WTC11 (cell line): ENCODE measurements around the gene TXNDC5. TPM values are rescaled to one million over a fixed set of nuclear protein-coding genes. Genes with fewer than 3 reads are reported as not detected.

ENCODE experiments used
- ATAC-seq: fragments of 200-7000 bp; cut with Tn5 transposase; 2 replicates; pipeline ENCODE4 v1.10.0; 2021; ENCODE audit warnings: mild to moderate bottlenecking, moderate library complexity
- CTCF ChIA-PET: fragments of 300-600 bp; sonication (Branson Sonifier 250); formaldehyde crosslinking; loops from one replicate; lab custom pipeline; 2021; ENCODE audit warnings: antibody characterized with exemption; lab: Charles Lee
- POLR2A ChIA-PET: fragments of 350-600 bp; sonication (Branson Sonifier 250); formaldehyde crosslinking; loops from one replicate; lab custom pipeline; 2021; ENCODE audit warnings: antibody characterized with exemption; lab: Charles Lee
- DNase-seq: peaks from one replicate; pipeline ENCODE4 v3.0.0; 2021; ENCODE audit warnings: low spot score
- H3K27ac Mint-ChIP-seq: 2 replicates; pipeline ENCODE4 v1.8.0; 2021; ENCODE audit warnings: mixed read lengths
- H3K27me3 Mint-ChIP-seq: 2 replicates; pipeline ENCODE4 v1.8.0; 2021; ENCODE audit warnings: low read depth, mild to moderate bottlenecking, moderate library complexity, mixed read lengths
- H3K36me3 Mint-ChIP-seq: 2 replicates; pipeline ENCODE4 v1.8.0; 2021; ENCODE audit warnings: mixed read lengths
- H3K4me1 Mint-ChIP-seq: 2 replicates; pipeline ENCODE4 v1.8.0; 2022; ENCODE audit warnings: mixed read lengths
- H3K4me3 Mint-ChIP-seq: 2 replicates; pipeline ENCODE4 v1.8.0; 2021; ENCODE audit warnings: mild to moderate bottlenecking, moderate library complexity, mixed read lengths
- H3K9me3 Mint-ChIP-seq: 2 replicates; pipeline ENCODE4 v1.8.0; 2021; ENCODE audit warnings: mixed read lengths
- ETV6 ChIP-seq: sonication (generic); formaldehyde crosslinking; IDR thresholded peaks from 2 replicates; pipeline ENCODE4 v1.8.1; 2022; ENCODE audit warnings: mild to moderate bottlenecking, missing genetic modification reagents
- FOXP1 ChIP-seq: sonication (generic); formaldehyde crosslinking; IDR thresholded peaks from 2 replicates; pipeline ENCODE4 v1.8.0; 2022; ENCODE audit warnings: missing genetic modification reagents, mild to moderate bottlenecking, moderate library complexity, borderline replicate concordance
- MXD4 ChIP-seq: fragments of 250-450 bp; sonication (Bioruptor Pico); IDR thresholded peaks from 2 replicates; pipeline ENCODE4 v1.8.0; 2021; ENCODE audit warnings: mild to moderate bottlenecking, moderate library complexity, borderline replicate concordance
- ZNF121 ChIP-seq: sonication (generic); formaldehyde crosslinking; IDR thresholded peaks from 2 replicates; pipeline ENCODE4 v1.8.0; 2023; ENCODE audit warnings: missing genetic modification reagents
- total RNA-seq: library from RNA; stranded (reverse); gene quantifications from 3 replicates; pipeline ENCODE4 v1.2.3, GENCODE V29; 2021
- TF ChIP-seq, protein P1 (sequence below): sonication (generic); formaldehyde crosslinking; IDR thresholded peaks from 2 replicates; pipeline ENCODE4 v1.8.1; 2023; ENCODE audit warnings: mild to moderate bottlenecking, missing genetic modification reagents
- TF ChIP-seq, protein P2 (sequence below): sonication (generic); formaldehyde crosslinking; IDR thresholded peaks from 2 replicates; pipeline ENCODE4 v1.8.0; 2022; ENCODE audit warnings: mild to moderate bottlenecking, missing genetic modification reagents
- TF ChIP-seq, protein P3 (sequence below): fragments of 250-450 bp; sonication (Bioruptor Pico); IDR thresholded peaks from 2 replicates; pipeline ENCODE4 v1.9.0; 2021; ENCODE audit warnings: mild to moderate bottlenecking, borderline replicate concordance
- TF ChIP-seq, protein P4 (sequence below): sonication (generic); formaldehyde crosslinking; IDR thresholded peaks from 2 replicates; pipeline ENCODE4 v1.8.1; 2022; ENCODE audit warnings: low read depth, missing genetic modification reagents, borderline replicate concordance
- TF ChIP-seq, protein P5 (sequence below): sonication (generic); formaldehyde crosslinking; IDR thresholded peaks from 2 replicates; pipeline ENCODE4 v1.8.1; 2023; ENCODE audit warnings: mild to moderate bottlenecking, moderate library complexity, missing genetic modification reagents
- TF ChIP-seq, protein P6 (sequence below): sonication (generic); formaldehyde crosslinking; IDR thresholded peaks from 2 replicates; pipeline ENCODE4 v1.8.0; 2023; ENCODE audit warnings: mild to moderate bottlenecking, missing genetic modification reagents
- TF ChIP-seq, protein P7 (sequence below): sonication (generic); formaldehyde crosslinking; IDR thresholded peaks from 2 replicates; pipeline ENCODE4 v1.8.0; 2022; ENCODE audit warnings: missing genetic modification reagents

The TXNDC5 gene
- total RNA-seq, 1 experiment from 2014 or later: 141 TPM

DNA sequence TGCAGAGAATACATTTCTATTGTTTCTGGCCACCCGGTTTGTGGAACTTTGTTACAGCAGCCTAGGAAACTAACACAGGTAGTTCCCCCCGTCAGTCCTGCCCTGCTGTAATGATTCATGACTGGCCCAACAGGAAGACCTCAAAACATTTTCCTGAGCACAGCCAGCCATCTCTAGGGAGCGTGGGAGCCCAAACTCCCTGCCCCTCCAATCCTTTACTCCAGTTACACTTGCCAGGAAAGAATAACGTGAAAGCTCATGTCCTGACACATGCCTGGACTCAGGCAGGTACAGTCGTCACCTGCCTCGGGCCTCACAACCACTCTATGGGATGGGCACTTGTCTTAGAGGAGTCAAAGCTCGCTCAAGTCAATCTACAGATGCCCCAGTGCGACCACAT is 8.4 kb downstream of the TXNDC5 start:
- H3K27me3 Mint-ChIP-seq: no peaks in the 10 kb centered on the region
- no peak overlapping the region for H3K4me3 Mint-ChIP-seq
- TF ChIP-seq, protein P1, sequence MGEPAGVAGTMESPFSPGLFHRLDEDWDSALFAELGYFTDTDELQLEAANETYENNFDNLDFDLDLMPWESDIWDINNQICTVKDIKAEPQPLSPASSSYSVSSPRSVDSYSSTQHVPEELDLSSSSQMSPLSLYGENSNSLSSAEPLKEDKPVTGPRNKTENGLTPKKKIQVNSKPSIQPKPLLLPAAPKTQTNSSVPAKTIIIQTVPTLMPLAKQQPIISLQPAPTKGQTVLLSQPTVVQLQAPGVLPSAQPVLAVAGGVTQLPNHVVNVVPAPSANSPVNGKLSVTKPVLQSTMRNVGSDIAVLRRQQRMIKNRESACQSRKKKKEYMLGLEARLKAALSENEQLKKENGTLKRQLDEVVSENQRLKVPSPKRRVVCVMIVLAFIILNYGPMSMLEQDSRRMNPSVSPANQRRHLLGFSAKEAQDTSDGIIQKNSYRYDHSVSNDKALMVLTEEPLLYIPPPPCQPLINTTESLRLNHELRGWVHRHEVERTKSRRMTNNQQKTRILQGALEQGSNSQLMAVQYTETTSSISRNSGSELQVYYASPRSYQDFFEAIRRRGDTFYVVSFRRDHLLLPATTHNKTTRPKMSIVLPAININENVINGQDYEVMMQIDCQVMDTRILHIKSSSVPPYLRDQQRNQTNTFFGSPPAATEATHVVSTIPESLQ (CRISPR knock-in tag): no peak
- TF ChIP-seq, protein P2, sequence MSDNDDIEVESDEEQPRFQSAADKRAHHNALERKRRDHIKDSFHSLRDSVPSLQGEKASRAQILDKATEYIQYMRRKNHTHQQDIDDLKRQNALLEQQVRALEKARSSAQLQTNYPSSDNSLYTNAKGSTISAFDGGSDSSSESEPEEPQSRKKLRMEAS: no peak
- no peak for TF ChIP-seq FOXP1 (CRISPR knock-in tag)
- no peak for TF ChIP-seq MXD4 (CRISPR knock-in tag)
- TF ChIP-seq, protein P3, sequence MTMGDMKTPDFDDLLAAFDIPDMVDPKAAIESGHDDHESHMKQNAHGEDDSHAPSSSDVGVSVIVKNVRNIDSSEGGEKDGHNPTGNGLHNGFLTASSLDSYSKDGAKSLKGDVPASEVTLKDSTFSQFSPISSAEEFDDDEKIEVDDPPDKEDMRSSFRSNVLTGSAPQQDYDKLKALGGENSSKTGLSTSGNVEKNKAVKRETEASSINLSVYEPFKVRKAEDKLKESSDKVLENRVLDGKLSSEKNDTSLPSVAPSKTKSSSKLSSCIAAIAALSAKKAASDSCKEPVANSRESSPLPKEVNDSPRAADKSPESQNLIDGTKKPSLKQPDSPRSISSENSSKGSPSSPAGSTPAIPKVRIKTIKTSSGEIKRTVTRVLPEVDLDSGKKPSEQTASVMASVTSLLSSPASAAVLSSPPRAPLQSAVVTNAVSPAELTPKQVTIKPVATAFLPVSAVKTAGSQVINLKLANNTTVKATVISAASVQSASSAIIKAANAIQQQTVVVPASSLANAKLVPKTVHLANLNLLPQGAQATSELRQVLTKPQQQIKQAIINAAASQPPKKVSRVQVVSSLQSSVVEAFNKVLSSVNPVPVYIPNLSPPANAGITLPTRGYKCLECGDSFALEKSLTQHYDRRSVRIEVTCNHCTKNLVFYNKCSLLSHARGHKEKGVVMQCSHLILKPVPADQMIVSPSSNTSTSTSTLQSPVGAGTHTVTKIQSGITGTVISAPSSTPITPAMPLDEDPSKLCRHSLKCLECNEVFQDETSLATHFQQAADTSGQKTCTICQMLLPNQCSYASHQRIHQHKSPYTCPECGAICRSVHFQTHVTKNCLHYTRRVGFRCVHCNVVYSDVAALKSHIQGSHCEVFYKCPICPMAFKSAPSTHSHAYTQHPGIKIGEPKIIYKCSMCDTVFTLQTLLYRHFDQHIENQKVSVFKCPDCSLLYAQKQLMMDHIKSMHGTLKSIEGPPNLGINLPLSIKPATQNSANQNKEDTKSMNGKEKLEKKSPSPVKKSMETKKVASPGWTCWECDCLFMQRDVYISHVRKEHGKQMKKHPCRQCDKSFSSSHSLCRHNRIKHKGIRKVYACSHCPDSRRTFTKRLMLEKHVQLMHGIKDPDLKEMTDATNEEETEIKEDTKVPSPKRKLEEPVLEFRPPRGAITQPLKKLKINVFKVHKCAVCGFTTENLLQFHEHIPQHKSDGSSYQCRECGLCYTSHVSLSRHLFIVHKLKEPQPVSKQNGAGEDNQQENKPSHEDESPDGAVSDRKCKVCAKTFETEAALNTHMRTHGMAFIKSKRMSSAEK (CRISPR knock-in tag): no peak
- no peak for TF ChIP-seq ZNF121 (CRISPR knock-in tag)
- TF ChIP-seq, protein P4, sequence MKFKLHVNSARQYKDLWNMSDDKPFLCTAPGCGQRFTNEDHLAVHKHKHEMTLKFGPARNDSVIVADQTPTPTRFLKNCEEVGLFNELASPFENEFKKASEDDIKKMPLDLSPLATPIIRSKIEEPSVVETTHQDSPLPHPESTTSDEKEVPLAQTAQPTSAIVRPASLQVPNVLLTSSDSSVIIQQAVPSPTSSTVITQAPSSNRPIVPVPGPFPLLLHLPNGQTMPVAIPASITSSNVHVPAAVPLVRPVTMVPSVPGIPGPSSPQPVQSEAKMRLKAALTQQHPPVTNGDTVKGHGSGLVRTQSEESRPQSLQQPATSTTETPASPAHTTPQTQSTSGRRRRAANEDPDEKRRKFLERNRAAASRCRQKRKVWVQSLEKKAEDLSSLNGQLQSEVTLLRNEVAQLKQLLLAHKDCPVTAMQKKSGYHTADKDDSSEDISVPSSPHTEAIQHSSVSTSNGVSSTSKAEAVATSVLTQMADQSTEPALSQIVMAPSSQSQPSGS (CRISPR knock-in tag): no peak
- TF ChIP-seq, protein P5, sequence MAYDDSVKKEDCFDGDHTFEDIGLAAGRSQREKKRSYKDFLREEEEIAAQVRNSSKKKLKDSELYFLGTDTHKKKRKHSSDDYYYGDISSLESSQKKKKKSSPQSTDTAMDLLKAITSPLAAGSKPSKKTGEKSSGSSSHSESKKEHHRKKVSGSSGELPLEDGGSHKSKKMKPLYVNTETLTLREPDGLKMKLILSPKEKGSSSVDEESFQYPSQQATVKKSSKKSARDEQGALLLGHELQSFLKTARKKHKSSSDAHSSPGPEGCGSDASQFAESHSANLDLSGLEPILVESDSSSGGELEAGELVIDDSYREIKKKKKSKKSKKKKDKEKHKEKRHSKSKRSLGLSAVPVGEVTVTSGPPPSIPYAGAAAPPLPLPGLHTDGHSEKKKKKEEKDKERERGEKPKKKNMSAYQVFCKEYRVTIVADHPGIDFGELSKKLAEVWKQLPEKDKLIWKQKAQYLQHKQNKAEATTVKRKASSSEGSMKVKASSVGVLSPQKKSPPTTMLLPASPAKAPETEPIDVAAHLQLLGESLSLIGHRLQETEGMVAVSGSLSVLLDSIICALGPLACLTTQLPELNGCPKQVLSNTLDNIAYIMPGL (CRISPR knock-in tag): no peak
- TF ChIP-seq, protein P6, sequence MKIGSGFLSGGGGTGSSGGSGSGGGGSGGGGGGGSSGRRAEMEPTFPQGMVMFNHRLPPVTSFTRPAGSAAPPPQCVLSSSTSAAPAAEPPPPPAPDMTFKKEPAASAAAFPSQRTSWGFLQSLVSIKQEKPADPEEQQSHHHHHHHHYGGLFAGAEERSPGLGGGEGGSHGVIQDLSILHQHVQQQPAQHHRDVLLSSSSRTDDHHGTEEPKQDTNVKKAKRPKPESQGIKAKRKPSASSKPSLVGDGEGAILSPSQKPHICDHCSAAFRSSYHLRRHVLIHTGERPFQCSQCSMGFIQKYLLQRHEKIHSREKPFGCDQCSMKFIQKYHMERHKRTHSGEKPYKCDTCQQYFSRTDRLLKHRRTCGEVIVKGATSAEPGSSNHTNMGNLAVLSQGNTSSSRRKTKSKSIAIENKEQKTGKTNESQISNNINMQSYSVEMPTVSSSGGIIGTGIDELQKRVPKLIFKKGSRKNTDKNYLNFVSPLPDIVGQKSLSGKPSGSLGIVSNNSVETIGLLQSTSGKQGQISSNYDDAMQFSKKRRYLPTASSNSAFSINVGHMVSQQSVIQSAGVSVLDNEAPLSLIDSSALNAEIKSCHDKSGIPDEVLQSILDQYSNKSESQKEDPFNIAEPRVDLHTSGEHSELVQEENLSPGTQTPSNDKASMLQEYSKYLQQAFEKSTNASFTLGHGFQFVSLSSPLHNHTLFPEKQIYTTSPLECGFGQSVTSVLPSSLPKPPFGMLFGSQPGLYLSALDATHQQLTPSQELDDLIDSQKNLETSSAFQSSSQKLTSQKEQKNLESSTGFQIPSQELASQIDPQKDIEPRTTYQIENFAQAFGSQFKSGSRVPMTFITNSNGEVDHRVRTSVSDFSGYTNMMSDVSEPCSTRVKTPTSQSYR (CRISPR knock-in tag): no peak
- H3K36me3 Mint-ChIP-seq: peaks cover 69% of the 10 kb centered on the region
- H3K27ac Mint-ChIP-seq: no peak overlapping the region
- ATAC-seq (no peak), DNase-seq (no peak)
- POLR2A ChIA-PET: no interaction called here
- H3K4me1 Mint-ChIP-seq: no peaks in the 10 kb centered on the region
- CTCF ChIA-PET: no interaction called here
- H3K9me3 Mint-ChIP-seq: no peaks in the 10 kb centered on the region

DNA sequence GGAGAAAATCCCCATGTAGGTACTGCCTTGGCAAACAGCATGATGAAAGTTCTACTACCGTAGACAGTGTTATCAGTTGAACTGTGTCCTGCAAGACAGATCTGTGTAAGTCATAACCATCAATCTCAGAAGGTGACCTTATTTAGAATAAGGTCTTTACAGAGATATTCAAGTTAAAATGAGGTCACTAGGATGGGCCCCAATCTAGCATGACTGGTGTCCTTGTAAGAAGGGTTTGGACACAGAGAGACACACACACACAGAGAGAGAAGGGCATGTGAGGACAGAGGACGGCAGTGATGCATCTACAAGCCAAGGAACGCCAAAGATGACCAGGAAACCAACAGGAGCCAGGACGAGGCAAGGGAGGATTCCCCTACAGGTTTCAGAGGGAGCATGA is 8.8 kb downstream of the TXNDC5 start:
- Mint-ChIP-seq H3K27me3 (no peaks in the 10 kb centered on the region), H3K9me3 (no peaks in the 10 kb centered on the region), H3K36me3 (peaks cover 73% of the 10 kb centered on the region), H3K4me3 (no peak overlapping the region), H3K4me1 (no peaks in the 10 kb centered on the region), H3K27ac (no peak overlapping the region)
- ATAC-seq: no peak
- CTCF ChIA-PET: no interaction called here
- TF ChIP-seq, protein P7, sequence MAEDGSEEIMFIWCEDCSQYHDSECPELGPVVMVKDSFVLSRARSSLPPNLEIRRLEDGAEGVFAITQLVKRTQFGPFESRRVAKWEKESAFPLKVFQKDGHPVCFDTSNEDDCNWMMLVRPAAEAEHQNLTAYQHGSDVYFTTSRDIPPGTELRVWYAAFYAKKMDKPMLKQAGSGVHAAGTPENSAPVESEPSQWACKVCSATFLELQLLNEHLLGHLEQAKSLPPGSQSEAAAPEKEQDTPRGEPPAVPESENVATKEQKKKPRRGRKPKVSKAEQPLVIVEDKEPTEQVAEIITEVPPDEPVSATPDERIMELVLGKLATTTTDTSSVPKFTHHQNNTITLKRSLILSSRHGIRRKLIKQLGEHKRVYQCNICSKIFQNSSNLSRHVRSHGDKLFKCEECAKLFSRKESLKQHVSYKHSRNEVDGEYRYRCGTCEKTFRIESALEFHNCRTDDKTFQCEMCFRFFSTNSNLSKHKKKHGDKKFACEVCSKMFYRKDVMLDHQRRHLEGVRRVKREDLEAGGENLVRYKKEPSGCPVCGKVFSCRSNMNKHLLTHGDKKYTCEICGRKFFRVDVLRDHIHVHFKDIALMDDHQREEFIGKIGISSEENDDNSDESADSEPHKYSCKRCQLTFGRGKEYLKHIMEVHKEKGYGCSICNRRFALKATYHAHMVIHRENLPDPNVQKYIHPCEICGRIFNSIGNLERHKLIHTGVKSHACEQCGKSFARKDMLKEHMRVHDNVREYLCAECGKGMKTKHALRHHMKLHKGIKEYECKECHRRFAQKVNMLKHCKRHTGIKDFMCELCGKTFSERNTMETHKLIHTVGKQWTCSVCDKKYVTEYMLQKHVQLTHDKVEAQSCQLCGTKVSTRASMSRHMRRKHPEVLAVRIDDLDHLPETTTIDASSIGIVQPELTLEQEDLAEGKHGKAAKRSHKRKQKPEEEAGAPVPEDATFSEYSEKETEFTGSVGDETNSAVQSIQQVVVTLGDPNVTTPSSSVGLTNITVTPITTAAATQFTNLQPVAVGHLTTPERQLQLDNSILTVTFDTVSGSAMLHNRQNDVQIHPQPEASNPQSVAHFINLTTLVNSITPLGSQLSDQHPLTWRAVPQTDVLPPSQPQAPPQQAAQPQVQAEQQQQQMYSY: no peak
- no peak for TF ChIP-seq ETV6 (CRISPR knock-in tag)
- no peak for DNase-seq
- POLR2A ChIA-PET: no interaction called here
